DOHH2 (cell line): ENCODE data around the gene MYH13.

Source experiments
- H3F3A ChIP-seq: fragments of 200-600 bp; sonication (generic), shearing (Covaris generic); 2 replicates; pipeline ENCODE4 v1.6.0; 2016; ENCODE audit warnings: antibody characterized with exemption, mild to moderate bottlenecking; ENCODE audit not compliant: control insufficient read depth, insufficient read depth
- H3K27ac ChIP-seq: fragments of 200-600 bp; sonication (generic); 2 replicates; pipeline ENCODE4 v1.5.1; 2014; ENCODE audit warnings: low read depth, mild to moderate bottlenecking, low read length, moderate library complexity
- H3K27me3 ChIP-seq: fragments of 200-600 bp; sonication (generic); 2 replicates; pipeline ENCODE4 v1.6.1; 2014; ENCODE audit warnings: mild to moderate bottlenecking, low read length, mixed read lengths; ENCODE audit not compliant: control insufficient read depth
- H3K36me3 ChIP-seq: fragments of 200-600 bp; sonication (generic); 2 replicates; pipeline ENCODE4 v1.6.1; 2014; ENCODE audit warnings: mild to moderate bottlenecking, low read length, moderate library complexity, mixed read lengths; ENCODE audit not compliant: control insufficient read depth
- H3K4me1 ChIP-seq: fragments of 200-600 bp; sonication (generic); 2 replicates; pipeline ENCODE4 v1.6.1; 2014; ENCODE audit warnings: mild to moderate bottlenecking, low read length, mixed read lengths; ENCODE audit not compliant: control insufficient read depth
- H3K4me2 ChIP-seq: fragments of 200-600 bp; sonication (generic); 2 replicates; pipeline ENCODE4 v1.6.0; 2014; ENCODE audit warnings: mild to moderate bottlenecking, low read length, moderate library complexity
- H3K4me3 ChIP-seq: fragments of 200-600 bp; sonication (generic); 2 replicates; pipeline ENCODE4 v1.5.1; 2014; ENCODE audit warnings: mild to moderate bottlenecking, low read length, mixed read lengths
- H3K79me2 ChIP-seq: fragments of 200-600 bp; sonication (generic); 2 replicates; pipeline ENCODE4 v1.6.1; 2014; ENCODE audit warnings: mild to moderate bottlenecking, low read length, mixed read lengths; ENCODE audit not compliant: control insufficient read depth
- H3K9me2 ChIP-seq: fragments of 200-600 bp; sonication (generic); replicated peaks from 2 replicates; pipeline ENCODE4 v1.6.1; 2014; ENCODE audit warnings: mild to moderate bottlenecking, low read length, mixed read lengths; ENCODE audit not compliant: control insufficient read depth
- H3K9me3 ChIP-seq: fragments of 200-600 bp; sonication (generic); 2 replicates; pipeline ENCODE4 v1.6.1; 2014; ENCODE audit warnings: antibody characterized with exemption, low read length, mixed read lengths; ENCODE audit not compliant: control insufficient read depth, insufficient read depth
- H4K20me1 ChIP-seq: fragments of 200-600 bp; sonication (generic); 2 replicates; pipeline ENCODE4 v1.6.0; 2014; ENCODE audit warnings: low read depth, mild to moderate bottlenecking, antibody characterized with exemption, low read length, moderate library complexity; ENCODE audit not compliant: control insufficient read depth, insufficient read depth
- CTCF ChIP-seq: fragments of 200-600 bp; sonication (generic); IDR thresholded peaks from one replicate; pipeline ENCODE4 v1.5.1; 2014; ENCODE audit warnings: antibody characterized with exemption, mild to moderate bottlenecking, low read depth, low read length; ENCODE audit not compliant: poor library complexity, severe bottlenecking
- EZH2phosphoT487 ChIP-seq: fragments of 200-600 bp; sonication (generic); IDR thresholded peaks from 2 replicates; pipeline ENCODE4 v1.6.1; 2017; ENCODE audit warnings: borderline replicate concordance, mild to moderate bottlenecking, antibody characterized with exemption, low read length, moderate library complexity, mixed read lengths

The MYH13 gene

DNA sequence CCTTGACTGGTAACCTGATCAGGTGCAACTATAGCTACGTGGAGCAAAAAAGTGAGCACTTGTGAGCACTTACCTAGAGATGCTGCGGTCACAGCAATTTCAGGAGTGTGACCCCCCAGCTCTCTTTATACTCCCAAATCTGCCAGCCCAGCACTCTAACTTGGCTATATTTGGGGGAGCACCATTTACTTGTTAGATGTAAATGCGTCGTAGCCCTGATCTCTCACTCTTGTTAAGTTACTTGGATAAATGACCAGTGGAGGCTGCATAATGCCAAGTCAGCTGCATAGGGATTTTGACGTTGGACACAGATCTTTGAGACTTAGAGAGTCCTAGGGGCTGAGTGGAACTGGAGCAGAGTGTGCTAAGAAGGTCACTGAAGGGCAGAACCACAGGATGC lies at the start of gene MYH13:
Gene MYH13, minus strand, starts transcription at position 101 of the 400 bp plus-strand sequence. CDS start 8,476 bp downstream, outside the sequence.
- no peaks in the 10 kb centered on the region for H3K27me3 ChIP-seq
- no peaks in the 10 kb centered on the region for H3F3A ChIP-seq
- no peaks in the 10 kb centered on the region for H3K79me2 ChIP-seq
- H3K36me3 ChIP-seq, result no peaks in the 10 kb centered on the region
- H3K4me2 ChIP-seq, result no peak within 1 kb of the TSS
- H3K9me3 ChIP-seq, result no peaks in the 10 kb centered on the region
- TF ChIP-seq CTCF (no peak), EZH2phosphoT487 (no peak)
- no peaks in the 10 kb centered on the region for H3K4me1 ChIP-seq
- no peak within 1 kb of the TSS for H3K4me3 ChIP-seq
- no peaks in the 10 kb centered on the region for H4K20me1 ChIP-seq
- H3K27ac ChIP-seq, result no peak within 1 kb of the TSS
- no peaks in the 10 kb centered on the region for H3K9me2 ChIP-seq

DNA sequence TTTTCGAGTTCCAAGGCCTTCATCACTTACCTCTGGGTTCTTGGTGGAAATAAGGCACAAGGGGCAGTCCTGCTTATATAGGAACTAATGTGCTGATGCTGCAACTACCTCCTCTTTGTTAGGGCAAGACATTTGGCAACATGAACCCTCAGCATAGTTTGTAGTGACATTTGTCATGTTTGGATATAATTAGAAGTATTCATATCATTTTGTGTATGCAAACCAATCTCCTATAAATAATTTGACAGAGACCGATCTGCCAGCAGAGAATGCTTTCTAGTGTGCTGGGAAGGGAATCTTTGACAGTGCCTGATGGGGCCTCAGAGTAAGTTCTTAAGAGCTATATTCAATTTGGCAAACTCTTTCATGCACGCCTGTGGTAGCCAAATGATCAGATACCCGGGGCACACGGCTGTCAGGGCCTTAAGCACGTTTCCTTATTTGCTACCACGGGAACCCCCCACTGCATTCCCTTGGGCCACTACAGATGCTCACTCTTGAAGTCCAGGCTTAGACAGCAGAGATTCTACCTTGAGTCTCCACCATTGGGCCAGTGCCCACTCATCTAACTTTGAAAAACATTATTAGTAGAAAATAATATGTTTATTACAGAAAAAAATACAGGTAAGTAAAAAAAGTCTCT lies 49.2 kb upstream of the MYH13 start, which contains the start of gene MYH8:
Gene MYH8, minus strand, starts transcription at position 51 of the 643 bp plus-strand sequence. CDS start 1,723 bp downstream, outside the sequence.
- Histone ChIP-seq H3K27me3 (no peaks in the 10 kb centered on the region), H3K9me2 (no peaks in the 10 kb centered on the region), H3K4me3 (no peak within 1 kb of the TSS), H3K4me1 (no peaks in the 10 kb centered on the region), H3K9me3 (no peaks in the 10 kb centered on the region), H3K27ac (no peak within 1 kb of the TSS), H3K79me2 (no peaks in the 10 kb centered on the region), H3K36me3 (no peaks in the 10 kb centered on the region), H3K4me2 (no peak within 1 kb of the TSS), H4K20me1 (no peaks in the 10 kb centered on the region), H3F3A (no peaks in the 10 kb centered on the region)
- TF ChIP-seq CTCF, result no peak
- no peak for TF ChIP-seq EZH2phosphoT487

- no peak for TF ChIP-seq EZH2phosphoT487
- Histone ChIP-seq H3F3A (no peaks in the 10 kb centered on the region), H3K36me3 (no peaks in the 10 kb centered on the region), H3K27me3 (no peaks in the 10 kb centered on the region), H3K9me3 (no peaks in the 10 kb centered on the region), H3K4me3 (no peak overlapping the region), H3K79me2 (no peaks in the 10 kb centered on the region), H3K4me1 (no peaks in the 10 kb centered on the region), H3K4me2 (no peak overlapping the region), H3K27ac (no peak overlapping the region), H3K9me2 (no peaks in the 10 kb centered on the region), H4K20me1 (no peaks in the 10 kb centered on the region)
These were observed 48.4 kb upstream of the MYH13 start for GRCh38 chr17:10421211-10421610.

DNA sequence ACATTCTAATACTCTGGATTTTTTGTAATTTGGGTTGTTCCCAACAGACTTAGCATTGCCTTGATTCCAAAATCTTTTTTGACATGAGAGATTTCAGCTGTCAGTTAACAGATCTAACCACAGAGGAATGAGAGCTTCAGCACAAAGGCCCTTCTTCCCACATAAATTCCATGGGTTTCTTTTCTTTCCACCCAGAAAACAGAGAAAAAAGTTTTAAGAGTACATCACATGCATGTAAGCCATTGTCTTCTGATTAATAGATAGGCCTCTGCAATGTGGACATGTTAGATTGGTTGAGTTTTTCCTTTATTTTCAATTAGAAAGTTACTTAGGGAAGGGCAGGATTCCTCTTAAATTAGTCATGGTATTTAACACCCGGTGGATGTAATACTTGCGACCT lies 48.0 kb upstream of the MYH13 start:
- H3K27ac ChIP-seq, result no peak overlapping the region
- TF ChIP-seq EZH2phosphoT487 (no peak), CTCF (no peak)

More for the DNA sequence above, 48.0 kb upstream of the MYH13 start:
- no peaks in the 10 kb centered on the region for H3K9me2 ChIP-seq
- no peaks in the 10 kb centered on the region for H3K4me1 ChIP-seq
- no peaks in the 10 kb centered on the region for H3K27me3 ChIP-seq
- no peak overlapping the region for H3K4me3 ChIP-seq
- H3K4me2 ChIP-seq, result no peak overlapping the region
- H3K36me3 ChIP-seq, result no peaks in the 10 kb centered on the region
- no peaks in the 10 kb centered on the region for H4K20me1 ChIP-seq
- H3K79me2 ChIP-seq, result no peaks in the 10 kb centered on the region
- no peaks in the 10 kb centered on the region for H3K9me3 ChIP-seq
- H3F3A ChIP-seq, result no peaks in the 10 kb centered on the region
